ENCODE measurements around the gene AMN. TPM values are rescaled to one million over a fixed set of nuclear protein-coding genes. Genes with fewer than 3 reads are reported as not detected.

The AMN gene
- total RNA-seq, 2 donors from 2014 or later, result 6.0 TPM; not detected in 1

- H3K27ac ChIP-seq, result no peak overlapping the region
- no peak for ATAC-seq
- WGBS, 2 donors, result 89 to 90% methylated on average over 21 of the region's 21 CpGs
These were observed 12.0 kb upstream of the AMN start for GRCh38 chr14:102910442-102910841.

GRCh38 chr14:102911541-102911951 is 10.9 kb upstream of the AMN start:
- Histone ChIP-seq H3K27ac (no peak overlapping the region), H3K36me3 (replicated peaks in 1 of 2; ENCODE audit: insufficient read depth in 1 of 2, low read depth in 2 of 2) (no peaks in the 10 kb centered on the region), H3K4me3 (no peak overlapping the region), H3K4me1 (no peaks in the 10 kb centered on the region), H3K9me3 (no peaks in the 10 kb centered on the region), H3K27me3 (no peaks in the 10 kb centered on the region)
- intact Hi-C loops (cut with DNase I), result no loop called here
- DNase-seq (no peak), ATAC-seq (no peak)
- WGBS, 2 donors, result 83 to 89% methylated on average over 19 of the region's 19 CpGs
- TF ChIP-seq POLR2A (IDR thresholded peaks at IDR 0.05) (no peak), CTCF (IDR thresholded peaks at IDR 0.05) (no peak)

More at GRCh38 chr14:102910442-102910841, 12.0 kb upstream of the AMN start:
- intact Hi-C loops (cut with DNase I), result no loop called here
- Histone ChIP-seq H3K4me1 (no peaks in the 10 kb centered on the region), H3K36me3 (replicated peaks in 1 of 2; ENCODE audit: insufficient read depth in 1 of 2, low read depth in 2 of 2) (peaks cover 0 to 2% of the 10 kb centered on the region in 2 donors), H3K4me3 (no peak overlapping the region), H3K27me3 (no peaks in the 10 kb centered on the region), H3K9me3 (no peaks in the 10 kb centered on the region)
- TF ChIP-seq CTCF (IDR thresholded peaks at IDR 0.05) (no peak), POLR2A (IDR thresholded peaks at IDR 0.05) (no peak)
- DNase-seq, result no peak

GRCh38 chr14:102911991-102912761 is 10.3 kb upstream of the AMN start:
- H3K27me3 ChIP-seq, result no peaks in the 10 kb centered on the region
- no peak for DNase-seq
- 90 to 100% methylated on average over 4 to 18 of the region's 21 CpGs for WGBS, 2 donors
- no peak for TF ChIP-seq CTCF (IDR thresholded peaks at IDR 0.05)
- no peak for TF ChIP-seq POLR2A (IDR thresholded peaks at IDR 0.05)
- H3K27ac ChIP-seq, result no peak overlapping the region
- H3K4me1 ChIP-seq, result no peaks in the 10 kb centered on the region
- no peak for ATAC-seq
- H3K36me3 ChIP-seq (replicated peaks in 1 of 2; ENCODE audit: insufficient read depth in 1 of 2, low read depth in 2 of 2), result no peaks in the 10 kb centered on the region
- intact Hi-C loops (cut with DNase I), result no loop called here
- H3K9me3 ChIP-seq, result no peaks in the 10 kb centered on the region
- no peak overlapping the region for H3K4me3 ChIP-seq

- no peaks in the 10 kb centered on the region for H3K4me1 ChIP-seq
- H3K27ac ChIP-seq, result no peak overlapping the region
- no peaks in the 10 kb centered on the region for H3K27me3 ChIP-seq
- intact Hi-C loops (cut with DNase I), result no loop called here
- WGBS, 2 donors, result 85 to 93% methylated on average over 17 to 26 of the region's 28 CpGs
- DNase-seq (no peak), ATAC-seq (no peak)
- H3K4me3 ChIP-seq, result no peak overlapping the region
- no peak for TF ChIP-seq POLR2A (IDR thresholded peaks at IDR 0.05)
- no peak for TF ChIP-seq CTCF (IDR thresholded peaks at IDR 0.05)
- no peaks in the 10 kb centered on the region for H3K9me3 ChIP-seq
- H3K36me3 ChIP-seq (replicated peaks in 1 of 2; ENCODE audit: insufficient read depth in 1 of 2, low read depth in 2 of 2), result no peaks in the 10 kb centered on the region
These were observed 8.9 kb upstream of the AMN start for GRCh38 chr14:102913341-102914211.
